RWPE2 (cell line): ENCODE data around the gene ATP2B3.

ENCODE experiments used
- ATAC-seq: fragments of 200-7000 bp; cut with Tn5 transposase; 3 replicates; pipeline ENCODE4 v1.9.1; 2021; ENCODE audit warnings: low read depth
- DNase-seq: peaks from one replicate; pipeline ENCODE4 v3.0.0-alpha.2; 2020; ENCODE audit warnings: low spot score
- H3K27ac ChIP-seq: fragments of 450-650 bp; 2 replicates; pipeline ENCODE4 v1.5.1; 2017; ENCODE audit warnings: mild to moderate bottlenecking; ENCODE audit not compliant: poor library complexity, severe bottlenecking
- H3K27me3 ChIP-seq: fragments of 250-450 bp; sonication (Bioruptor Pico); 2 replicates; pipeline ENCODE4 v1.5.1; 2021; ENCODE audit warnings: mild to moderate bottlenecking, moderate library complexity; ENCODE audit not compliant: insufficient read depth, poor library complexity, severe bottlenecking
- H3K36me3 ChIP-seq: fragments of 250-450 bp; sonication (Bioruptor Pico); 2 replicates; pipeline ENCODE4 v1.5.1; 2020; ENCODE audit warnings: low read depth, mild to moderate bottlenecking, moderate library complexity
- H3K4me1 ChIP-seq: fragments of 250-450 bp; sonication (Bioruptor Pico); 2 replicates; pipeline ENCODE4 v1.5.1; 2021; ENCODE audit warnings: mild to moderate bottlenecking, moderate library complexity; ENCODE audit not compliant: insufficient read depth, poor library complexity, severe bottlenecking
- H3K4me3 ChIP-seq: fragments of 250-450 bp; sonication (Bioruptor Pico); 2 replicates; pipeline ENCODE4 v1.5.1; 2021; ENCODE audit warnings: mild to moderate bottlenecking, moderate library complexity; ENCODE audit not compliant: severe bottlenecking
- H3K9me3 ChIP-seq: fragments of 250-450 bp; sonication (Bioruptor Pico); 2 replicates; pipeline ENCODE4 v1.5.1; 2021; ENCODE audit warnings: mild to moderate bottlenecking, moderate library complexity; ENCODE audit not compliant: severe bottlenecking
- CTCF ChIP-seq: fragments of 450-650 bp; IDR thresholded peaks from one replicate; pipeline ENCODE4 v1.5.1; 2017; ENCODE audit warnings: mild to moderate bottlenecking, moderate library complexity; ENCODE audit not compliant: poor library complexity, severe bottlenecking

The ATP2B3 gene

GRCh38 chrX:153624196-153625091 lies 107.0 kb downstream of the ATP2B3 start:
- H3K36me3 ChIP-seq, result no peaks in the 10 kb centered on the region
- TF ChIP-seq CTCF, result no peak
- H3K4me3 ChIP-seq, result no peak overlapping the region
- H3K27me3 ChIP-seq, result no peaks in the 10 kb centered on the region
- no peak overlapping the region for H3K27ac ChIP-seq
- peaks cover 4% of the 10 kb centered on the region for H3K4me1 ChIP-seq
- no peaks in the 10 kb centered on the region for H3K9me3 ChIP-seq
- ATAC-seq (no peak), DNase-seq (no peak)

GRCh38 chrX:153625271-153626024 lies 108.0 kb downstream of the ATP2B3 start:
- TF ChIP-seq CTCF, result no peak
- Histone ChIP-seq H3K9me3 (no peaks in the 10 kb centered on the region), H3K4me3 (no peak overlapping the region), H3K27me3 (no peaks in the 10 kb centered on the region), H3K4me1 (peaks cover 4% of the 10 kb centered on the region), H3K27ac (no peak overlapping the region), H3K36me3 (no peaks in the 10 kb centered on the region)
- ATAC-seq (no peak), DNase-seq (no peak)

GRCh38 chrX:153626025-153626633 lies 108.7 kb downstream of the ATP2B3 start:
- H3K4me3 ChIP-seq, result no peak overlapping the region
- H3K27me3 ChIP-seq, result no peaks in the 10 kb centered on the region
- ATAC-seq (no peak), DNase-seq (no peak)
- TF ChIP-seq CTCF, result no peak
- no peak overlapping the region for H3K27ac ChIP-seq
- H3K4me1 ChIP-seq, result peaks cover 4% of the 10 kb centered on the region
- H3K36me3 ChIP-seq, result no peaks in the 10 kb centered on the region
- no peaks in the 10 kb centered on the region for H3K9me3 ChIP-seq

- Histone ChIP-seq H3K27me3 (no peaks in the 10 kb centered on the region), H3K27ac (no peak overlapping the region), H3K4me1 (peaks cover 4% of the 10 kb centered on the region), H3K36me3 (no peaks in the 10 kb centered on the region), H3K4me3 (no peak overlapping the region), H3K9me3 (no peaks in the 10 kb centered on the region)
- no peak for ATAC-seq
- no peak for DNase-seq
- TF ChIP-seq CTCF, result no peak
Observed at GRCh38 chrX:153626863-153627674, 109.6 kb downstream of the ATP2B3 start.
